Measurements from ENCODE around the gene TMEM132C.

Gene TMEM132C

DNA sequence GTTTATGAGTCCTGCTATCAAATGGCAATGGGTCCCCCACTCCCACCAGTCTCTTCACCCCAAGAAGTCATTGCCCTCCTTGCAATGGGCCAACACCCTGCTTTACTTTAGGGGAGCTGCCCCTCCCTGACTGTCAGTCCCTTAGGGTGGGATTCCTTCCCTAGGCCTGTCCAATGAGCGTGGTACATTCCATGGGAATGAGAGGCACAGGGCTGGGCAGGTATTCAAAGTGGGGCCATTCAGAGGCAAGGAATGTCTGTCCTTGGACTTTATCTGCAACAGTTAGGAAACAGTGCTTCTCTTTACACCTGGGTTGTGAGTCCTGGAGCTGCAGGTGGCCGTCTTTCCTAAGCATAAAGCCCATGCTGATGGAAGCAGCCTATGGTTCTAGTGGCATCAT lies 40.8 kb downstream of the TMEM132C start:
- no peak overlapping the region for H3K9ac ChIP-seq (ENCODE audit: low read length)
- no peaks in the 10 kb centered on the region for H3K27me3 ChIP-seq (ENCODE audit: low read length)
- H3K4me3 ChIP-seq (ENCODE audit: insufficient read depth, low read length, poor library complexity, severe bottlenecking), result no peak overlapping the region
- no peaks in the 10 kb centered on the region for H3K36me3 ChIP-seq (ENCODE audit: low read length)
- H4K20me1 ChIP-seq (ENCODE audit: low read depth, low read length), result no peaks in the 10 kb centered on the region
- H2AFZ ChIP-seq (ENCODE audit: low read depth, low read length, severe bottlenecking), result no peak overlapping the region
- H3K9me3 ChIP-seq (ENCODE audit: insufficient read depth, low read length), result no peaks in the 10 kb centered on the region
- no peak overlapping the region for H3K27ac ChIP-seq (ENCODE audit: low read depth, low read length)
- H3F3A ChIP-seq (ENCODE audit: insufficient read depth), result no peaks in the 10 kb centered on the region
- TF ChIP-seq CTCF (IDR thresholded peaks at IDR 0.05; ENCODE audit: insufficient read depth, low read length, poor library complexity, severe bottlenecking), result no peak
- TF ChIP-seq EZH2phosphoT487 (conservative IDR thresholded peaks at IDR 0.05; ENCODE audit: low read length), result no peak
- H3K9me2 ChIP-seq (replicated peaks; ENCODE audit: insufficient read depth, low read length), result no peaks in the 10 kb centered on the region
- H3K79me2 ChIP-seq (ENCODE audit: insufficient read depth, low read length), result no peaks in the 10 kb centered on the region
- no peak overlapping the region for H3K4me2 ChIP-seq (ENCODE audit: low read depth, low read length, poor library complexity, severe bottlenecking)

DNA sequence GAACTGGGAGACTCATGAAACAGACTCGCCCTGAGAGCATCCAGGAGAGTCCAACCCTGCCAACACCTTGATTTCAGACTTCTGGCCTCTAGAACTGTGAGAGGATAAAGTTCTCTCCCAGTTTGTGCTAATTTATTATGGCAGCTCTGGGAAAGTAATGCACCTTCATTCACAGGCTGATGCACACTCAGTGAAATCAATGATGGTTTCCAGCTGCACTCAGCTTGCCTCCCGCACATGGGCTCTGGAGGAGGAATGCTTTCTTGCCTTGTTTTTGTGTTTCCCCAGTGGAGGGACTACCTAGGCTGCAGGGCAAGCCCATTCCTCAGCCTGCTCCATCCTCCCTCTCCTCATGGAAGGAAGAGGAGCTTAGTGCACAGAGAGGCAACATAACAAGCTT lies 45.7 kb downstream of the TMEM132C start:
- no peaks in the 10 kb centered on the region for H3K27me3 ChIP-seq (ENCODE audit: low read length)
- H3K79me2 ChIP-seq (ENCODE audit: insufficient read depth, low read length), result no peaks in the 10 kb centered on the region
- H3K4me3 ChIP-seq (ENCODE audit: insufficient read depth, low read length, poor library complexity, severe bottlenecking), result no peak overlapping the region
- H3F3A ChIP-seq (ENCODE audit: insufficient read depth), result no peaks in the 10 kb centered on the region
- no peak for TF ChIP-seq CTCF (IDR thresholded peaks at IDR 0.05; ENCODE audit: insufficient read depth, low read length, poor library complexity, severe bottlenecking)
- no peak for TF ChIP-seq EZH2phosphoT487 (conservative IDR thresholded peaks at IDR 0.05; ENCODE audit: low read length)
- H3K4me2 ChIP-seq (ENCODE audit: low read depth, low read length, poor library complexity, severe bottlenecking), result no peak overlapping the region
- no peaks in the 10 kb centered on the region for H3K9me3 ChIP-seq (ENCODE audit: insufficient read depth, low read length)
- no peaks in the 10 kb centered on the region for H4K20me1 ChIP-seq (ENCODE audit: low read depth, low read length)
- H2AFZ ChIP-seq (ENCODE audit: low read depth, low read length, severe bottlenecking), result no peak overlapping the region
- H3K9ac ChIP-seq (ENCODE audit: low read length), result no peak overlapping the region
- no peak overlapping the region for H3K27ac ChIP-seq (ENCODE audit: low read depth, low read length)
- no peaks in the 10 kb centered on the region for H3K9me2 ChIP-seq (replicated peaks; ENCODE audit: insufficient read depth, low read length)
- H3K36me3 ChIP-seq (ENCODE audit: low read length), result no peaks in the 10 kb centered on the region

DNA sequence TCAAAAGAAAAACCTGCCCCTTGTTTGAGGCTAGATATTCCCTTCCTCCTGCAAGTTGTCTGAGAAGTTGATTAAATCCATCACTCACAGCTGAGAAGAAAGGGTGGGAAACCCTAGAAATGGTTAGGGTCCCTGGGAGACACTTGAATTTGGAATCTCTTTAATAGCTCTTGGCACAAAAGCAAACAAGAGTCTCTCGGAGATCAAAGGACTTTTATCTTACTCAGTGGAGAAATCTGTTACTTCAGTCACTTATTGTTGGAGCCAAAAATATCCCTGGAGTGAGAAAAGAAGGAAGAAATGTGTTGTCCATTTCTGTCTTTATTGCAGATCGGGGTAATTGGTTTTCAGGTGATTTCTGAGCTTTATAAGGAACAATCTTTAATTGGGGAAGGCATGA lies 47.0 kb downstream of the TMEM132C start:
- no peak overlapping the region for H3K4me3 ChIP-seq (ENCODE audit: insufficient read depth, low read length, poor library complexity, severe bottlenecking)
- no peak overlapping the region for H3K4me2 ChIP-seq (ENCODE audit: low read depth, low read length, poor library complexity, severe bottlenecking)
- H3K36me3 ChIP-seq (ENCODE audit: low read length), result no peaks in the 10 kb centered on the region
- no peaks in the 10 kb centered on the region for H3K9me2 ChIP-seq (replicated peaks; ENCODE audit: insufficient read depth, low read length)
- no peaks in the 10 kb centered on the region for H3K9me3 ChIP-seq (ENCODE audit: insufficient read depth, low read length)
- H3K79me2 ChIP-seq (ENCODE audit: insufficient read depth, low read length), result no peaks in the 10 kb centered on the region
- no peak overlapping the region for H2AFZ ChIP-seq (ENCODE audit: low read depth, low read length, severe bottlenecking)
- no peak overlapping the region for H3K9ac ChIP-seq (ENCODE audit: low read length)
- H3K27me3 ChIP-seq (ENCODE audit: low read length), result no peaks in the 10 kb centered on the region
- no peak for TF ChIP-seq CTCF (IDR thresholded peaks at IDR 0.05; ENCODE audit: insufficient read depth, low read length, poor library complexity, severe bottlenecking)
- TF ChIP-seq EZH2phosphoT487 (conservative IDR thresholded peaks at IDR 0.05; ENCODE audit: low read length), result no peak
- H4K20me1 ChIP-seq (ENCODE audit: low read depth, low read length), result no peaks in the 10 kb centered on the region
- H3K27ac ChIP-seq (ENCODE audit: low read depth, low read length), result no peak overlapping the region
- H3F3A ChIP-seq (ENCODE audit: insufficient read depth), result no peaks in the 10 kb centered on the region

GRCh38 chr12:128314611-128315010 lies 47.6 kb downstream of the TMEM132C start:
- no peak overlapping the region for H2AFZ ChIP-seq (ENCODE audit: low read depth, low read length, severe bottlenecking)
- H3K9me3 ChIP-seq (ENCODE audit: insufficient read depth, low read length), result no peaks in the 10 kb centered on the region
- no peak overlapping the region for H3K27ac ChIP-seq (ENCODE audit: low read depth, low read length)
- no peaks in the 10 kb centered on the region for H3K36me3 ChIP-seq (ENCODE audit: low read length)
- no peaks in the 10 kb centered on the region for H3K79me2 ChIP-seq (ENCODE audit: insufficient read depth, low read length)
- no peak overlapping the region for H3K4me3 ChIP-seq (ENCODE audit: insufficient read depth, low read length, poor library complexity, severe bottlenecking)
- H4K20me1 ChIP-seq (ENCODE audit: low read depth, low read length), result no peaks in the 10 kb centered on the region
- no peaks in the 10 kb centered on the region for H3K9me2 ChIP-seq (replicated peaks; ENCODE audit: insufficient read depth, low read length)
- no peaks in the 10 kb centered on the region for H3F3A ChIP-seq (ENCODE audit: insufficient read depth)
- no peak overlapping the region for H3K9ac ChIP-seq (ENCODE audit: low read length)
- no peaks in the 10 kb centered on the region for H3K27me3 ChIP-seq (ENCODE audit: low read length)
- TF ChIP-seq EZH2phosphoT487 (conservative IDR thresholded peaks at IDR 0.05; ENCODE audit: low read length) (no peak), CTCF (IDR thresholded peaks at IDR 0.05; ENCODE audit: insufficient read depth, low read length, poor library complexity, severe bottlenecking) (no peak)
- no peak overlapping the region for H3K4me2 ChIP-seq (ENCODE audit: low read depth, low read length, poor library complexity, severe bottlenecking)
